ENCODE results near the gene CPEB4. TPM values are rescaled to one million over a fixed set of nuclear protein-coding genes. Genes with fewer than 3 reads are reported as not detected.

The CPEB4 gene
- total RNA-seq, 4 donors from 2014 or later, result 43.3 to 60.6 (median 52.4) TPM

DNA sequence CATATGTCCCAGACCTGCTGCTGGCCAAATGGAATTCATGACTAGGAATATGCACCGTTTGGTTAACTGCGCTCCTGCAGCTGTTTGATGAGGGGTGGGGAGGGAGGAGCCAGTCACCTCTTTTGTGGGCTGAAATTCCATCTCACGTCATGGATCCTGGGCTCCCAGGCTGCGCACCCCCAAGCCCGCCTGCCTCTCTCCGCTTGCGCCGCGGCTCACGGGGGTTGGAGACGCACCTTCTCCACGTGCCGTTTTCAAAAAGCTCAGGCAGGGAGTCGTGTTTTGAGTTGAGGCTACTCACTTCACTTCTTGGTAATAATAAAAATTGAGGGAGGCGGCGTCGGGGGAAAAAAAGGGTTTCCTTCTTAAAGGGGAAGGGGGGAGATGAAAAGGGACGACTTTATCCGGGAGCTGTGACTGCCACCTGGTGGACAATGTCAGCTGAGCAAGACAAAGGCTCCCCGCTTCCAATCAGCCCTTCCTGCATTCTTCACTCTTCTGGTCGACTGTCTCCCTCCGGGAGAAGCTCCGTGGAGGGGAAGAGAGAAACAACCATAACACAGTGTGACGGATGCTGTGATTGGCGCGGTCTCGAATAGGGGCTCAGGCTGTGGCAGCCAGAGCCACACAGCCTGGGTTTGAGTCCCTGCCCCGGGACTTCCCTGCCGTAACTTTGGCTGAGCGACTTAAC lies 84.9 kb downstream of the CPEB4 start:
- peak; percentile 83 for ATAC-seq
- H3K4me3 ChIP-seq, result peak overlapping the region; percentile 24 to 50
- 0 to 7% methylated on average over 7 to 18 of the region's 30 CpGs for WGBS, 2 donors (ENCODE audit: low coverage in 1 of 2)
- peak overlapping the region in 1 of 4 donors; percentile 55 for H3K27ac ChIP-seq
- H3K4me1 ChIP-seq, result peaks cover 0 to 15% (median 7%) of the 10 kb centered on the region in 3 donors
- H3K27me3 ChIP-seq, result no peaks in the 10 kb centered on the region
- no peaks in the 10 kb centered on the region for H3K36me3 ChIP-seq
- TF ChIP-seq, protein P1, sequence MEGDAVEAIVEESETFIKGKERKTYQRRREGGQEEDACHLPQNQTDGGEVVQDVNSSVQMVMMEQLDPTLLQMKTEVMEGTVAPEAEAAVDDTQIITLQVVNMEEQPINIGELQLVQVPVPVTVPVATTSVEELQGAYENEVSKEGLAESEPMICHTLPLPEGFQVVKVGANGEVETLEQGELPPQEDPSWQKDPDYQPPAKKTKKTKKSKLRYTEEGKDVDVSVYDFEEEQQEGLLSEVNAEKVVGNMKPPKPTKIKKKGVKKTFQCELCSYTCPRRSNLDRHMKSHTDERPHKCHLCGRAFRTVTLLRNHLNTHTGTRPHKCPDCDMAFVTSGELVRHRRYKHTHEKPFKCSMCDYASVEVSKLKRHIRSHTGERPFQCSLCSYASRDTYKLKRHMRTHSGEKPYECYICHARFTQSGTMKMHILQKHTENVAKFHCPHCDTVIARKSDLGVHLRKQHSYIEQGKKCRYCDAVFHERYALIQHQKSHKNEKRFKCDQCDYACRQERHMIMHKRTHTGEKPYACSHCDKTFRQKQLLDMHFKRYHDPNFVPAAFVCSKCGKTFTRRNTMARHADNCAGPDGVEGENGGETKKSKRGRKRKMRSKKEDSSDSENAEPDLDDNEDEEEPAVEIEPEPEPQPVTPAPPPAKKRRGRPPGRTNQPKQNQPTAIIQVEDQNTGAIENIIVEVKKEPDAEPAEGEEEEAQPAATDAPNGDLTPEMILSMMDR (IDR thresholded peaks at IDR 0.05), result peak; percentile 86 to 97 (median 94)
- TF ChIP-seq EP300 (IDR thresholded peaks at IDR 0.05), result no peak
- no peaks in the 10 kb centered on the region for H3K9me3 ChIP-seq

DNA sequence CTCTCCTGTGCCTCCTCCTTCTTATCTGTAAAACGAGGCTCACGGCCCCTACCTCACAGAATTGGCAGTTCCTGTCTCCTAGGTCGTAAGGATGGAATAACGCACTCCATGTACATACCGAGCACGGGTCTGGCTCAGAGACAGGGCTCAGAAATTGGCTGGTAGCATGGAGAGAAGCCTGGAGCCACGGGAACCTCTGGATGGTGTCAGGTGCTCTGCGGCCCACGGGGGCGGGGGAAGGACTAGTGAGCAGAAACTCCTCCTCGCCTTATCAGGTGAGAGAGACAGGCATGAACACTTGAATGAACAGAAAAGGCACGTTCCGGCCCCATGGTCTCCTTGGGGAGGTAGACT lies 85.4 kb downstream of the CPEB4 start:
- peak overlapping the region in 1 of 2 donors; percentile 50 for H3K4me3 ChIP-seq
- peaks cover 0 to 15% (median 7%) of the 10 kb centered on the region in 3 donors for H3K4me1 ChIP-seq
- H3K27ac ChIP-seq, result peak overlapping the region in 1 of 4 donors; percentile 55
- peak; percentile 47 for ATAC-seq
- WGBS, 2 donors (ENCODE audit: low coverage in 1 of 2), result 23 to 35% methylated on average over 4 to 6 of the region's 13 CpGs
- H3K36me3 ChIP-seq, result no peaks in the 10 kb centered on the region
- TF ChIP-seq EP300 (IDR thresholded peaks at IDR 0.05), result no peak
- no peaks in the 10 kb centered on the region for H3K9me3 ChIP-seq
- no peaks in the 10 kb centered on the region for H3K27me3 ChIP-seq

DNA sequence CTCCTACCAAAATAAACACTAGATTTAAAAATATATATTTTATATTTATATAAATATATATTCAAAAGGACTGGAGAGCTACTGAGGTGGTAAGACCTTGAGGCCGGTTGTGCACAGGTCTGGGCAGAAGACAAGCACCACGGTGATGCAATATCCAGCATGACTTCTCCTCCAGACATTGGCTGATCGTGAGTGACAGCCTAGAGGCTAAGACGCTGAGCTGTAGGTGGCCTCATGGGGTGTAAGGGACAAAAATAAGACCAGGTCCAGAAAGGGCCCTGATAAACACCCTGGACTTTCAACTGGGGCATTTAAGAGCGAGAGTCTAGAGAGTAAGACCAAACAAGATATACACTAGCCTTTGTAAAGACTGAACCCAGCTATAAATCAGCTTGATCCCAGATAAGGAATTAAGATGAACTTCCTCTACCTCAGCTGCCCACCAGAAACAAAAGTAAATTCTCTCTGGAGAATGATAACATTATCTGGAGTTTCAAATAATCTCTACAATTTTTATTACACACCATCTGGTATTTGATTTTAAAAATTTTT lies 86.6 kb downstream of the CPEB4 start:
- Histone ChIP-seq H3K27me3 (no peaks in the 10 kb centered on the region), H3K36me3 (no peaks in the 10 kb centered on the region), H3K4me3 (no peak overlapping the region), H3K4me1 (peaks cover 0 to 15% (median 7%) of the 10 kb centered on the region in 3 donors), H3K27ac (no peak overlapping the region), H3K9me3 (no peaks in the 10 kb centered on the region)
- TF ChIP-seq, protein P1 (IDR thresholded peaks at IDR 0.05), result no peak
- TF ChIP-seq EP300 (IDR thresholded peaks at IDR 0.05) (no peak), POLR2AphosphoS5 (IDR thresholded peaks at IDR 0.05) (no peak), POLR2A (IDR thresholded peaks at IDR 0.05) (no peak)
- WGBS, 2 donors (ENCODE audit: low coverage in 1 of 2), result 55 to 70% methylated on average over 2 to 4 of the region's 5 CpGs
- no peak for ATAC-seq

DNA sequence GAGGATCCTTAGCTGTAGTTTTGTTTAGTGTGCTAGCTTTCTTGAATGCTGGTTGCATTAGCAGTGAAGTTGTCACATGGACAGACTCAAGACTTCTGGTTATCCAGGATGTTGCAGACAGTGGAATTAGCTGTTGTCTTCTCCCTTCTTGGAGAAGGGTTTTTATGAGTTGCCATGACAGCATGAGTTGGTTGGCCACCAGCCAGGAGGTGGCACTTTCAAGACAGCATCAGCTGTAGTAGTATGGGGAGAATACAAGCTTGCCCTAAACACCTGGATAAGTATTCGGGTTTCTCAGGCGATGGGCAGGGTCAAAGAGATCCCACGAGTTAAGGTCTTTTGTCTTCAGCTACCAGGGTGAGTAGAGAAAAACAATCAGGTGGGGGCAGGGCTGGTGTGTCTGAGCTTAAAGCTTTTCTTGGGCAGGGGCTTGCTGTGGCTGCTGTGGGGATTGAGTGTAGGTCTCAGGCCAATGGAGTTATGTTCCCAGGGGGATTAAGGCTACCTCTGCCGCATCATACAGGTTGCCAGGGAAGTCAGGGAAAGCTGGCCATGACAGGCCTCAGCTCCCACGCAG lies 93.1 kb downstream of the CPEB4 start:
- no peak overlapping the region for H3K4me3 ChIP-seq
- no peak overlapping the region for H3K27ac ChIP-seq
- H3K4me1 ChIP-seq, result no peaks in the 10 kb centered on the region
- WGBS, 2 donors (ENCODE audit: low coverage in 1 of 2), result 40 to 45% methylated on average over 2 to 3 of the region's 5 CpGs
- peaks cover 0 to 10% (median 0%) of the 10 kb centered on the region in 3 donors for H3K9me3 ChIP-seq
- ATAC-seq, result no peak
- H3K36me3 ChIP-seq, result no peaks in the 10 kb centered on the region
- H3K27me3 ChIP-seq, result peaks cover 26% of the 10 kb centered on the region
- TF ChIP-seq, protein P1 (IDR thresholded peaks at IDR 0.05), result no peak
- no peak for TF ChIP-seq POLR2A (IDR thresholded peaks at IDR 0.05)
- TF ChIP-seq EP300 (IDR thresholded peaks at IDR 0.05), result no peak
- TF ChIP-seq POLR2AphosphoS5 (IDR thresholded peaks at IDR 0.05), result no peak

DNA sequence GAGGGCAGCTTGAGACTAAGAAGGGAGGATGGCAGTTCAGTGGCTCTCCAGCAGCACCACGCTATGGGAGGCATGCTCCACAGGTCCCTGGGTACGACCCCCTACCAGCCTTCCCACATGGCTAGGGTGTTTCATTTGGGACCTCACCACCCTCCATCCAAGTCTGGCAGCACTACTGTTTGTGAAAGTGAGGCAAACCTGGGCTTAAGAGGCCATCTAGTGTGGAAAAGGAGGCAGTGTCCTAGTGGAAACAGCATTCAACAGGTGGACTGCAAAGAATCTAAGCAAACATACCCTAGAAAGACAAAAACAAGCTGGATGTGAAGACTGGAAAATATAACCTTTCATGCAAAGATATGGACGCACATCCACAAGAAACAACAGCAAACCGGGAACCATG lies 96.1 kb downstream of the CPEB4 start:
- peaks cover 0 to 10% (median 0%) of the 10 kb centered on the region in 3 donors for H3K9me3 ChIP-seq
- no peak overlapping the region for H3K27ac ChIP-seq
- no peaks in the 10 kb centered on the region for H3K4me1 ChIP-seq
- H3K27me3 ChIP-seq, result peaks cover 26% of the 10 kb centered on the region
- H3K36me3 ChIP-seq, result no peaks in the 10 kb centered on the region
- 29 to 44% methylated on average over 2 to 3 of the region's 4 CpGs for WGBS, 2 donors (ENCODE audit: low coverage in 1 of 2)
- TF ChIP-seq POLR2AphosphoS5 (IDR thresholded peaks at IDR 0.05) (no peak), EP300 (IDR thresholded peaks at IDR 0.05) (no peak), POLR2A (IDR thresholded peaks at IDR 0.05) (no peak)
- TF ChIP-seq, protein P1 (IDR thresholded peaks at IDR 0.05), result peak in 1 of 4 experiments; percentile 32
- H3K4me3 ChIP-seq, result no peak overlapping the region
- ATAC-seq, result no peak

Measured in gastroesophageal sphincter (tissue), 4 donors.